ENCODE results near the gene KNG1.

Gene KNG1

DNA sequence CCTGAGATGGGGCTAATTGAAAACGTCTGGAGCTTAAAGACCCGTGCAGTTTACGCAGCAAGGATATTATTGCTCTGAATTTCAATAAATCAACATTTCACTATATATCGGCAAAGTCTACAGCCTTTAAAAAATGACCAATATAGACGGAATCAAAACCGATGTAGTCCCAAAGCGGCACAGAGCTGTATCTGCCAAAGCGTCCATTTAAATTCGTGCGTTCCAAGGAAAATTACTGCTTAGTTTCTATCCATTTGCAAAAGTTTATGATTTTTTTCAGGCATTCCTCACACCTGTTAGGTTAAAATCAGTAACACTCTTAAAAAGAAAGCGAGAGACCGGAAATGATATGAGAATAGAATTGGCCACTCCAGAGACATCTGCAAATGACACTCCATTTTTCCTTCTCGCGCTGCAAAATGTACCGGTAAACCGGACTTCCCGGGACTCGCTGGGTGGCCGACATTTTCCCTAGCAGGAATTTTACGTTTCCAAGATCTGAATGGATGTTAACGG lies 65.4 kb downstream of the KNG1 start:
- DNase-seq = peak; percentile 73

DNA sequence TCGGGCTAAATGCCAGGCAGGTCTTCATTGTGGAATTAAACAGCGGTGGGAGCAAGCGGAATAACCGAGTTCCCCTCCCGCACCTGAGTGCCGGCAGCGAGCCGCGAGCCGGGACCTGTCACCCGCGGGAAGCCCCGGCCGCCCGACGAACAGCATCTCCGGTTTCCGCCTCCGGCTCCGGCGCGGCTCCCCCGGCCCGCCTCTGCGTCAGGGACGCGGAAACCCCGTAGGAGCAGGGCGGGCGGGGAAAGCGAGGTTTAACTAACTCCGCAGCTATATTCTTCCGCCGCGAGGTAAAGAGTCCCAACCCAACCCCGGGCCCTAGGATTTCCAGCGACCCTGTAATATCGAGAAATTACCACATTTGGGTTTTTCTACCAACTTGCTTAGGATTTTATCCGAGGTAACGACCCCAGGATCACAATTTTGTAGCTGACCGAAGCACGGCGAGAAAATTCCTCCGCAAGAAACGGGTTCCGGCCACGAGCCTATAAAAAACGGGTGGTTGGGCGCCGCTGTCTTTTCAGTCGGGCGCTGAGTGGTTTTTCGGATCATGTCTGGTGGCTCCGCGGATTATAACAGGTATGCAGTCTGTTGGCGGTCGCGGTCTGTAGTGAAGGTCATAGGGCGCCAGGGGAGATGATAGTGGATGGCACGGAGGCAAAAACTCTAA lies 66.0 kb downstream of the KNG1 start, which contains the start of gene EIF4A2:
EIF4A2 (plus strand) TSS at position 520 of the 673 bp plus-strand sequence; CDS start at position 554, 34 bp downstream.
- peak; percentile 90 for DNase-seq

DNA sequence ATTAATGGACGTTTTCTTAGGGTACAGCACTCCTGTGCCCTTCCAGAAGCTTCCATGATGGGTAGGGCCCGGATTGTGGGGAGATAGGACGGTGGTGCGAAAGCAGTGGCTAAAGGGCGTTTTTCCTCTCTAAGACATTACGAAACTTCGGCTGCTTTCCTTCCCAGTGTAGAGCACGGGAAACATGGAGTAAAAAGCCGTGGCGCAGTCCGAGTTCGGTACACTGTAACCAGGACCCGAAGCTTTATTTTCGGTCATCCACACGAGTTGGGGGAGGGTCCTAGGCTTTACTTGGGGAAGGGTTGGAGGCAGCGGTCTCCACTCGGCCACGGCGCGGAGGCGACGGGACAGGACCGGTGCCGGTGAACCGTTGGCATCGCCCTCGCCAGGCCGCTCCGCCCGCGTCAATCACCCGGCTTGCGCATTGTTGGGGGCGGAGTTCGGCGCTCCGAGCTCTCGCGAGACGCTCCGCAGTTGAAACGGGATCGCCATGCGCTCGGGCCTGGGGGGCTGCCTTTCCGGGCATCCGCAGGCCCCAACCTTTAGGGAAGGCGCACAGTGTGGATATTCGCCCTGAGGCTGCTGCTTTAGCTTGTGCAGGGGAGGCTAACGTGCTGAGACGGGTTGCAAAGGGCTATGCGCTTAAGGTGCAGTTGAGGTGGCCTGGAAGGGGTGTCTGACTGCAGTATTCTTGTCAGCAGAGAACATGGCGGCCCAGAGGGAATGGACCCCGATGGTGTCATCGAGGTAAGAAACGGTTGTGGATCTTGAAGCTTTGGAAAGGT lies 66.8 kb downstream of the KNG1 start:
- peak; percentile 88 for DNase-seq

DNA sequence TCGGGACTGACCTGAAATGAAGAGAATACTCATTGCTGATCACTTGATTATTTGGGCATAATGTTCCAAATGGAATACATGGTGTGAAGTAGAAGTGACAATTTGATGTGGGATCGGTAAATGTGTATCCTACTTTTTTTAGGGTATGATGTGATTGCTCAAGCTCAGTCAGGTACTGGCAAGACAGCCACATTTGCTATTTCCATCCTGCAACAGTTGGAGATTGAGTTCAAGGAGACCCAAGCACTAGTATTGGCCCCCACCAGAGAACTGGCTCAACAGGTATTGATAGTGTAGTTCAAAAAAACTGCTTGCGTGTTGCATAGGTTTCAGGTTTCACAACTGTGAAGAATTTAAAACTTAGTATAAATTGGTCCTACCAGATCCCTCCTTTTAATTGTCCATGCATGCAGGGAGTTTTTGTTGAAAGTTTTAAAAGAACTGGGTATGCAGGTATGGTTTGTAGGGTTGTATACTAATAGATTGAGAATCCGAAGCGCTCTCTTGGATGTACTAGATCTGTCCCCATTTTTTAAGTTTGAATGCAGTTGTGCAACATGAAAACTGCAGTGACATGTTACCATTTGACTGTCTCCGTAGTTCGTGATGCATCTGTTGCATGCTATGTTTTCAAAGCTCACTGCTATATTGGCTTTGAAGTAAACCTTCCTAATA lies 67.8 kb downstream of the KNG1 start:
- no peak for DNase-seq

DNA sequence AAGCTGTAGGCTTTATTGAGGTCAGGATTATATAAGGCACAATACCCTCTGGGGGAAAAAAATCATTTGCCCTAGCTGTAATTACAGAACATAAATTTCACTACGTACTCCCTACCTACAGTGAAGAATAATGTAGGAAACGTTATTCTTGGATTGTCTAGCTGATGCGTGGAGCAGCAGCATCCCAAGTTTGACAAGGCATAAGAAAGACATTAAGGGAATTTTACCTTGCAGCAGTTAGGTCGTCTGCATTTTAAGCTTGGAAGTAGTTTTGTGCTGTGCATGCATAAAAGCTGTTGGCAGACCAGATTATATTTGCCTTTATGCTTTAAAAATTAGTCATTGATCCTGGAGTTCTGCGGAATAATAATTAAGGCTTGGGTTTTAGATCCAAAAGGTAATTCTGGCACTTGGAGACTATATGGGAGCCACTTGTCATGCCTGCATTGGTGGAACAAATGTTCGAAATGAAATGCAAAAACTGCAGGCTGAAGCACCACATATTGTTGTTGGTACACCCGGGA lies 68.4 kb downstream of the KNG1 start:
- DNase-seq = no peak

DNA sequence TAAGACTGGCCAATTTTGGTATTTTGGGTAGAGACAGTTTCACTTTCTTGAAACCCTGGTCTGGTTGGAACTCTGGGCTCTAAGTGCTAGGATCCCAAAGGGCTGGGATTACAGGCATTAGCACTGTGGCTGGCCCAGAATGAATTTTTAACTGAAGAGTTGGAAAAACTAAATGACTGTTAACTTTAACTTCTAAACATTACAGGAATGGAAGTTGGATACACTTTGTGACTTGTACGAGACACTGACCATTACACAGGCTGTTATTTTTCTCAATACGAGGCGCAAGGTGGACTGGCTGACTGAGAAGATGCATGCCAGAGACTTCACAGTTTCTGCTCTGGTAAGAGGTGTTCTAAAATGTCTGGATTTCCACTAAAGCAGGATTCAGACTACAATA lies 69.8 kb downstream of the KNG1 start:
- DNase-seq = no peak

DNA sequence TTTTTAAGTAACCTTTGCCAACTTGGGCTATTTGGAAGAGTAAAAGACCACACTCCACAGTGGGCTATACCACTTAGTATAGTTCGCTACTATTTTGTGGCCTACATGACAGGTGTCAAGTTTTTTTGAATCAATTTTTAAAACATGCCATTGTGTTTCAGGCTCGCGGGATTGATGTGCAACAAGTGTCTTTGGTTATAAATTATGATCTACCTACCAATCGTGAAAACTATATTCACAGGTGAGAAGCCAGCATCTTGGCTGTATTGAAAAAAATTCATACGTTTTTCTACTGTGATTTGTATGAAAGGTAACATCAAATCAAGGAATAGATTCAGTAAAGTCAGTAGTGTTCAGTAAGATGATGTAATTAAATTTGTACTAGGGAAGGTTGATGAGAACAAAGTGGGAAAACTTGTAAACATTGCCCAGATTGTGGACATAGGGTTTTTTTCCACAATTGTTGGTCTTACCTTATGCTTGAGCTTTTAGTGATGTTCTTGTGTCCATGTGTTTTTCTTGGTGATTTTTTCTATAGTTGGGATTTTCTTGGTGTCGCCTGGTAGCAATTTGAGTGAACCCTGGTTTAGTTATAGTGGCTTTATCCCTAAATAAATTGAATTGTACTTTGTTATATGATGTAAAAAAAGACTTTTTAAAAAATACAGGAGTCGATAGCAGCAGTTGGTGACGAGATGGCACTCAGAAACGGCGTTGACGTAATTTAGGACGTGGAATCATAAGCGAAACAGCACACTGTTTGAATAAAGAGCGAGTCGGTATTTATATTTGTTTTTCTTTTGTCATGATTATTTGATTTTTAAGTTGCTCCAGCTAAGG lies 70.7 kb downstream of the KNG1 start:
- no peak for DNase-seq

DNA sequence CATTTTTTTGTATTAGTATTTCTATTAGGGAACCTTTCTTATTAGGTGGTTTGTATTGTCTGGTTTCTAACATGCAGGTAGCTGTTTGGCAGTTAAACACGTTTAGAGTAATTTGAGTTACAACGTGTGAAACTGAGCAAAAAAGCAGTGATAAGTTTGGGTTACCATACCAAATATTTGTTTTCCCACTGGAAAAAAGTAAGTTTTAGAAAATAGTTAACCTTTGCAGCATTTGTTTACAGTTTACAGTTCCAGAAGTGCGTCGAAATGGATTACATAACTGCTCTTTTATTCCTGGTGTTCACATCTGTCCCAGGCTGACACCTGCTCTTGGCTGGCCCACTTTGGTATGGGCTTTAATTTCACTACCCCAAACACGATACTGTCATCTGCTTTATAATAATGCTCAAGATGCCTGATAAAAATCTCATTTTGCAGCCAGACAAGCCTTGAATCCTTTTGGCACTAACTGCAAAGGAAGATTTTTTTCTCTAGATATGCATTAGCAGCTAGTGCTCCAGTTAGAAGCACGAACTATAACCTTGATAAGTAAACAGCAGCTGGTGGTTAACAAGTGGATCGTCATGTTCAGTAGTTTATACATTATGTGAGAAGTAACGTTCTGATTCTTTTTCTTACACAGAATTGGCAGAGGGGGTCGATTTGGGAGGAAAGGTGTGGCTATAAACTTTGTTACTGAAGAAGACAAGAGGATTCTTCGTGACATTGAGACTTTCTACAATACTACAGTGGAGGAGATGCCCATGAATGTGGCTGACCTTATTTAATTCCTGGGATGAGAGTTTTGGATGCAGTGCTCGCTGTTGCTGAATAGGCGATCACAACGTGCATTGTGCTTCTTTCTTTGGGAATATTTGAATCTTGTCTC lies 71.6 kb downstream of the KNG1 start:
- no peak for DNase-seq

DNA sequence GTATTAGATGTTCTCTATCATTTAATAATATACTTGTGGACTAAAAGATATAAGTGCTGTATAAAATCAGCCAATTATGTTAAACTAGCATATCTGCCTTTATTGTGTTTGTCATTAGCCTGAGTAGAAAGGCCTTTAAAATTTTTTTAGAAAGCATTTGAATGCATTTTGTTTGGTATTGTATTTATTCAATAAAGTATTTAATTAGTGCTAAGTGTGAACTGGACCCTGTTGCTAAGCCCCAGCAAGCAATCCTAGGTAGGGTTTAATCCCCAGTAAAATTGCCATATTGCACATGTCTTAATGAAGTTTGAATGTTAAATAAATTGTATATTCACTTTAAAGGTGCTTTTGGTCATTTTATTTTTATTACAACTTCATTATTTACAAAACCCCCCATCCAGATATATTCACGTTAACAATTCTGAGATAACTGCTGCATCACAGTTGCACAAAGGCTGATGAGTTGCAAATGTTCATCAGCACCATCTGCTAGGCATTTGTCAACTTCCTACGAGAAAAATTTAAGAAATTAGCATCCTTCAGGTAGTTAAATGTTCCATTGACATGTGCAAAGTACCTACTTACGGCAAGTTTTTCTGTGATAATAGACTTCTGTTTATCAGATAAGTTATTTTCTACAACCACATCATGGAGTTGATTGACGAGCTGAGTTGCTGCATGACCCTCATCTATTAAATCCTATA lies 72.5 kb downstream of the KNG1 start:
- DNase-seq = no peak

DNA sequence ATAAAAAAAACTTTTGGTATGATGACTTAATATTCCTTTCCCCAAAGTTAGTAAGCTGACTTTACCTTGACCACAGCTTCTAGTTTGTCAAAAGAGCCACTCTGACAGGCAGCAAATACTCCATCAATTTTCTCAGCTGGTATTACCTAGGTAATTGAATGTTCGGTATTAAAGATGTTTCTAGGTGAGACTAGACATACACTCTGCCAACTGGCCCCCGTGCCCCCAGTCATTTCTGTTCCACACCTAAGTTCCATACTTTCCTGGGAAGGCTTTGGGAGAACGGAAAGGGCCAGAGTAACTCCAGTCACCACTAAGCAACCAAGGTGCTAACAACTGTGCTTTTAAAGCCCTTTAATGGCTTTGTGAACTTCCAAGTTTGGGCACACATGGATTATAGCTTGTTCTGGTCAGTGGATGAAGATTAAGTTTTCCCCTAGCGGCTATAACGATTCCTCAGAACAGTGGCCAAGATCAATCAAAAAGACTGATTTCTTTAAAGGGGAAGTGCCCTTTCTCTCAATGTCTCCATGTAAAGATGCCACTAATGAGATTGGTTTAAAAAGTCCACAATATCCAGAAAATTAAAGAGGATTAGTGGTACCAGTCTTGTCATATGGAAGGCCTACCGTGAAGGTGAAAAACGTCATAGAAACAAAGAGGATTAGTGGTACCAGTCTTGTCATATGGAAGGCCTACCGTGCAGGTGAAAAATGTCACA lies 73.3 kb downstream of the KNG1 start:
- DNase-seq = no peak

All from midbrain (tissue), 1 donor.